NB4 (cell line): ENCODE results near the gene C11orf58.

ENCODE experiments used
- DNase-seq: peaks from one replicate; pipeline ENCODE4 v3.0.0; 2010; ENCODE audit warnings: low read depth
- H3K4me3 ChIP-seq: one replicate; pipeline ENCODE4 v1.5.1; 2011; ENCODE audit warnings: mild to moderate bottlenecking, low read depth, low read length, moderate library complexity
- MAX ChIP-seq: IDR thresholded peaks from 2 replicates; pipeline ENCODE4 v1.6.1; 2011; ENCODE audit warnings: low read depth, low read length
- MYC ChIP-seq: IDR thresholded peaks from 2 replicates; pipeline ENCODE4 v1.6.1; 2011; ENCODE audit warnings: low read depth, low read length
- POLR2A ChIP-seq: IDR thresholded peaks from 2 replicates; pipeline ENCODE4 v1.6.1; 2011; ENCODE audit warnings: mild to moderate bottlenecking; ENCODE audit not compliant: insufficient read length; ENCODE audit errors: extremely low read depth
- TF ChIP-seq, protein P1 (sequence below): IDR thresholded peaks from one replicate; pipeline ENCODE4 v1.5.1; 2012; ENCODE audit warnings: low read depth, low read length

The C11orf58 gene

GRCh38 chr11:16786131-16786530 lies 47.7 kb downstream of the C11orf58 start:
- no peak overlapping the region for H3K4me3 ChIP-seq
- no peak for DNase-seq
- TF ChIP-seq POLR2A, result no peak
- TF ChIP-seq MYC, result no peak
- no peak for TF ChIP-seq MAX
- TF ChIP-seq, protein P1, sequence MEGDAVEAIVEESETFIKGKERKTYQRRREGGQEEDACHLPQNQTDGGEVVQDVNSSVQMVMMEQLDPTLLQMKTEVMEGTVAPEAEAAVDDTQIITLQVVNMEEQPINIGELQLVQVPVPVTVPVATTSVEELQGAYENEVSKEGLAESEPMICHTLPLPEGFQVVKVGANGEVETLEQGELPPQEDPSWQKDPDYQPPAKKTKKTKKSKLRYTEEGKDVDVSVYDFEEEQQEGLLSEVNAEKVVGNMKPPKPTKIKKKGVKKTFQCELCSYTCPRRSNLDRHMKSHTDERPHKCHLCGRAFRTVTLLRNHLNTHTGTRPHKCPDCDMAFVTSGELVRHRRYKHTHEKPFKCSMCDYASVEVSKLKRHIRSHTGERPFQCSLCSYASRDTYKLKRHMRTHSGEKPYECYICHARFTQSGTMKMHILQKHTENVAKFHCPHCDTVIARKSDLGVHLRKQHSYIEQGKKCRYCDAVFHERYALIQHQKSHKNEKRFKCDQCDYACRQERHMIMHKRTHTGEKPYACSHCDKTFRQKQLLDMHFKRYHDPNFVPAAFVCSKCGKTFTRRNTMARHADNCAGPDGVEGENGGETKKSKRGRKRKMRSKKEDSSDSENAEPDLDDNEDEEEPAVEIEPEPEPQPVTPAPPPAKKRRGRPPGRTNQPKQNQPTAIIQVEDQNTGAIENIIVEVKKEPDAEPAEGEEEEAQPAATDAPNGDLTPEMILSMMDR, result no peak

DNA sequence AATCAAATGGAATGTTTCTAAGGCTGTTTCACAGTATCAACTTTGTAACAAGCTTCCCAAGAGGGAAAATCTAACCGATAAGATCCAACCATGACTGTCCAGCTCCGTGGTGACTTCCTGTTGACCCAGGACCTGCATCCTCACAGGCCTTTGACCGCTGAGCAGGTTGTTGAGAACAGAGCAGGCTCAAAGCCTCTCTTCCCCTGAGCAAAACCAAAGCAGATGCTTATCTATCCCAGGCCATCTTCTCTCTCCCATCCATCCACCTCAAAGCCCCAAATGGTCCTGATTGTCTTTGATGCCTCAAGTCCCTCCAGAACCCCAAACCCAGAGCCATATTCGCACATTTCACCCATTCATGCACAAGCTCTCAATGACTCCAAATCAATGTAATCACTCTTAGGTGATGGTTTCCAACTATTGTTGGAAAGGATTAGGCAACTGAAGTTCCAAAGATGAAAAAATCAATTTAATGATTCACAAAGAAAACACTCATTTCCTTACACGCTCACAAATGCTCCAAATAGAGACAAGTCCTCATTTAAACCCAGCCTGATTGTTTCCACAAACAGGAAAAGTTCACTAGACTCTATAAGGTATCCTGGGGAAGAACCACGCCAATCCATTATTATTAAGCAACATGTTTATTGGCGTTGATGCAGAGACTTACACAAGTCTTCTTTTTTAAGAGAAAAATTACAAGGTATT lies 48.7 kb downstream of the C11orf58 start:
- H3K4me3 ChIP-seq, result no peak overlapping the region
- TF ChIP-seq MAX (no peak), POLR2A (no peak), MYC (no peak)
- TF ChIP-seq, protein P1, result no peak
- no peak for DNase-seq

DNA sequence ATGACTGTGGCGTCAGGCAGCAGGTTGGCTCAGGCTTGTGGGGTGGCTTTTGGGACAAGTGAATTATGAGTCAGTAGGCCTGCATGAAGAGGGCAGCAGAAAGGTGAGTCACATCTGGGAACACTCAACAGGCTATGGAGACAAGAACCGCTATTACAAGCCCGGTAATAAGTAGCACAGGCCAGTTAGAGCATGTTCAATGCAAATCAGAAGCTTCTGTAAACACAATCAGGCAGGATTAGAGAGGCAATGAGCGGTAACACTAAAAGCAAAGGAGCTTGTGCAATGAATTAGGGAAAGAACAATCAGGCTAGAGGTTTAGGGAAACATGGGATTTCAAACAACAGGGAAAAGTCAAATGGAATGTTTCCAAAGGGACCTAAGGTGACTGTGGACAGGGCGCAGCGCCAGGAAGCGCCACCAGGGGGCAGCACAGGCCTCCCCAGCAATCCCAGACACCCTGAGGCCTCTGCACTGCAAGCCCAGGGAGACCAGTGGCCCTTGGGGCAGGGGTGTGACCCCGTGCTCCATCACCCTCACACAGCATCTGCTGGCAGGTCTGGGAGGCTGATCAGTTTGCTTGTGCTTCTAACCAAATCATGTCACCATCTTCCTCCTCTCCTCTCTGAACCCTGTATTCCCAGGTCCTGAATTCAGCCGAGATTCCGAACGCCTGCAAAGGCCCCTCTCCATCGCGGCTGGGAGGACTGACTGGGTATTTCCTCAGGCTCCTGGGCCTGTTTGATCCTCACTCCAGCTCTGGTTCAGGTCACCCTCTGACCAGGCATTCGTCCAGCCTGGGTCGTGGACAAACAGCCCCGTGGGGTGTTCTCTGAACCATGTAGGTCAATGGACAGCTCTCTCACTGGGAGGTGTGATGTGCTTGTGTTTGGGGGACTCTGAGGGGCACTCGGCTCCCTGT lies 50.0 kb downstream of the C11orf58 start:
- TF ChIP-seq, protein P1, result peak; percentile 96
- no peak for TF ChIP-seq MAX
- TF ChIP-seq POLR2A, result no peak
- no peak for TF ChIP-seq MYC

GRCh38 chr11:16789063-16789420 lies 50.6 kb downstream of the C11orf58 start:
- H3K4me3 ChIP-seq, result no peak overlapping the region
- no peak for TF ChIP-seq MAX
- DNase-seq, result no peak

More for the DNA sequence above, 50.0 kb downstream of the C11orf58 start:
- DNase-seq, result peak; percentile 65
- no peak overlapping the region for H3K4me3 ChIP-seq

- no peak for DNase-seq
- no peak overlapping the region for H3K4me3 ChIP-seq
These were observed 51.4 kb downstream of the C11orf58 start for GRCh38 chr11:16789560-16790485.

More at GRCh38 chr11:16789560-16790485, 51.4 kb downstream of the C11orf58 start:
- TF ChIP-seq, protein P1, result no peak
- no peak for TF ChIP-seq POLR2A
- no peak for TF ChIP-seq MAX
- TF ChIP-seq MYC, result no peak
